Neuron (in vitro differentiated cells): Measurements from ENCODE around the gene GFPT2.

Experiments used
- H2AFZ ChIP-seq: one replicate; pipeline ENCODE4 v1.6.1; 2013; ENCODE audit warnings: low read depth, mild to moderate bottlenecking, inconsistent platforms, low read length, moderate library complexity
- H3K27me3 ChIP-seq: one replicate; pipeline ENCODE4 v1.6.1; 2013; ENCODE audit warnings: low read length; ENCODE audit not compliant: insufficient read depth
- H3K36me3 ChIP-seq: one replicate; pipeline ENCODE4 v1.6.1; 2013; ENCODE audit warnings: low read length; ENCODE audit not compliant: insufficient read depth
- H3K4me1 ChIP-seq: one replicate; pipeline ENCODE4 v1.6.1; 2013; ENCODE audit warnings: low read length; ENCODE audit not compliant: insufficient read depth
- H3K4me3 ChIP-seq: 2 replicates; pipeline ENCODE4 v1.5.1; 2013; ENCODE audit warnings: mild to moderate bottlenecking, low read length, moderate library complexity
- H3K9me3 ChIP-seq: one replicate; pipeline ENCODE4 v1.6.1; 2013; ENCODE audit warnings: low read length

Gene GFPT2

GRCh38 chr5:180341595-180341994 lies 11.5 kb downstream of the GFPT2 start:
- H3K4me3 ChIP-seq = no peak overlapping the region
- H3K9me3 ChIP-seq = no peaks in the 10 kb centered on the region
- no peak overlapping the region for H2AFZ ChIP-seq
- H3K27me3 ChIP-seq = no peaks in the 10 kb centered on the region
- H3K36me3 ChIP-seq = peaks cover 4% of the 10 kb centered on the region
- peaks cover 19% of the 10 kb centered on the region for H3K4me1 ChIP-seq

GRCh38 chr5:180340856-180341255 lies 12.3 kb downstream of the GFPT2 start:
- Histone ChIP-seq H3K27me3 (no peaks in the 10 kb centered on the region), H2AFZ (no peak overlapping the region), H3K9me3 (no peaks in the 10 kb centered on the region), H3K4me1 (peaks cover 19% of the 10 kb centered on the region), H3K4me3 (no peak overlapping the region), H3K36me3 (peaks cover 5% of the 10 kb centered on the region)

GRCh38 chr5:180339583-180340183 lies 13.5 kb downstream of the GFPT2 start:
- H3K27me3 ChIP-seq = no peaks in the 10 kb centered on the region
- peaks cover 15% of the 10 kb centered on the region for H3K36me3 ChIP-seq
- H3K4me1 ChIP-seq = peaks cover 19% of the 10 kb centered on the region
- H3K9me3 ChIP-seq = no peaks in the 10 kb centered on the region
- H3K4me3 ChIP-seq = no peak overlapping the region
- H2AFZ ChIP-seq = no peak overlapping the region

DNA sequence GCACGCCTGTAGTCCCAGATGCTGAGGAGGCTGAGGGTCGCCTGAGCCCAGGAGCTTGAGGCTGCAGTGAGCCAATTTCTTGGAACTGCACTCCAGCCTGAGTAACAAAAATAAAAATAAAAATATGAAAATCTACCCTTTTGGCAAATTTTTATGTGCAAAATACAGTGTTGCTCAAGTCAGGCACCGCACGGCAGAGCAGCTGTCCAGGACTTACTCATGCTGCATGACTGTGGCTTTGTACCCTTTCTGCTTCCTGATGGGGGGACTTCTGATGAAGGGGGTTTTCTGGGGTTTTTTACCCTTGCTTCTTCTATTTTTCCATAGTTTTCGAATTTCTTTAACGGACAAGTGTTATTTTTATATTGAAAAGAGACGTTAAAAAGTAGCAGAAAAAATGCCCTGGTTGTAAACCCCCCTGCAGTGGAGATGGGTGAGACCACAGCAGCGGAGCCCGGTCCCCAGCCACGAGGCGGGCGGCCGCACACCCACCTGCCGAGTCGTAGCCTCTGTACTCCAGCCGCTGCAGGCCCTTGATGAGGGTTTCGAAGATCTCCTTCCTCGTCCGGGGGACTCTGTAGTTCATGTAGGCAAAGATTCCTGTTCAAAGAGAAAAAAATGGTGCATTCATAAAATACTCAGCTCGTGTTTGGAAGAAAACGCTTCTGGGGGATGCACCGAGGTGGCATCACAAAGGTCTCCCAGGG lies 15.0 kb downstream of the GFPT2 start:
- peaks cover 24% of the 10 kb centered on the region for H3K36me3 ChIP-seq
- peaks cover 5% of the 10 kb centered on the region for H3K4me1 ChIP-seq
- peaks cover 4% of the 10 kb centered on the region for H3K9me3 ChIP-seq

DNA sequence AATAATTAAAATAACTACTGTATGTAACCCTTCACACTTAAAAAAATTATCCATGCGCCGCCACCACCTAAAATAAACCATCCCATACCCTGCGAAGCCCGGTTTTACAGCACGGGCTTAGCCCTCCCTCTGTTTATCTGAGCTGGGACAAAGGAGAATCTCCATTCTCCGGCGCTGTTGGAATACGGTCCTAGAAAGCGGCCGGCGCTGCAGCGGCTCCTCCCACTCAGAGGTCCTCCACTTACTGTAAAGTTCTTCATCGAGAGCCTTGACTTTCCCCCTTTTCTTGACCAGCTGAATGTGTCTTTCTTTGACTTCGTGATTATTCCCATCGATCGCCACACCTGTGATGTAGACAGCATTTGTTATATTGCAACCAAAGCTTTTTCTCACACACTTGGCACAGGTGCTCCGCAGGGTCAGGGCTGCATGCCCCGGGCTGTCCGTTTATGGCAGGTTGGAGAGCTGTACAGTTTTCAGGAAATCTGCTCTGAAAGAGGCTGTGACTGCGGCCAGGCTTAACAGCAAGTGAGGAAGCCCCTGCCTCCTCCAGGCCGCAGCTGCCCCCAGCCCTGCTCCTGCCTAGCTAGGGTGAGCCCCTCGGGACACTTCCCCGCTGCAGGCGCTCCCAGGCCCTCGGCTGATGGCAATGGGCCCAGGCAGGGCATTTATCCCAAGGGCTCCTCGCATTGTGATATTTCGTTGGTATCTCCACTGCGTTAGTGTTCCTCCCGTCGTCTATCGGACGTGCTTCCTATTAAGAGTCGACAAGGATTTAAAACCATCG lies 16.7 kb downstream of the GFPT2 start:
- H2AFZ ChIP-seq = no peak overlapping the region
- H3K27me3 ChIP-seq = no peaks in the 10 kb centered on the region
- peaks cover 24% of the 10 kb centered on the region for H3K36me3 ChIP-seq
- H3K4me3 ChIP-seq = no peak overlapping the region
- peaks cover 4% of the 10 kb centered on the region for H3K9me3 ChIP-seq
- no peaks in the 10 kb centered on the region for H3K4me1 ChIP-seq

More for the DNA sequence above, 15.0 kb downstream of the GFPT2 start:
- Histone ChIP-seq H3K4me3 (no peak overlapping the region), H3K27me3 (no peaks in the 10 kb centered on the region), H2AFZ (no peak overlapping the region)

DNA sequence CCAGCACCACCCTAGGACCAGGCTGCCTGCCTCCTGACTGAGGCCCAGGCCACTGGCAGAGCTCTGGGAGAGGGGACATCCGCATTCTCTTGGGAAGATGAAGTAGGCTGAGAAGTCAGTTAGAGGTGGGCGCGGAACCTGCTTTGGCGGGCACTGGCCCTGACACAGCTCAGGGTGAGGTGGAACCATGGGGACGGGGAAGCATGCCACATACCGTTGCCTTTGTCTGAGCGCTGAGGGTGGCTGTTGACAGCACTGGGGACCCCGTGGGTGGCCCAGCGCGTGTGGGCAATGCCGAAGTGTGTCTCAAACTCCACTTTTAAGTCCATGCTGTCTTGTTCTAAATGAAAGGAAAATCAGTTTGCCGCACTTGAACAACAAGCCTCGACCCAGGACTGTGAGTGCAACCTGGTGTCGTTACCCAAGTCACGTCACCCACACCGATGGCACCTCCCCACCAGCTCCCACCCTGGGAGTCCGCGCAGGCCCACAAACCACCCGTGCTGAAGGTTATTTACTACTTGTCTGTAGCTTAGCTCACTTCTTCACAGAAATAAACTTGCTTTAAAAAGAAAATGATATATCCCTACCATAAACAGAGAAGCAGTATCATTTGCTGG lies 17.4 kb downstream of the GFPT2 start:
- Histone ChIP-seq H3K4me3 (no peak overlapping the region), H3K27me3 (no peaks in the 10 kb centered on the region), H3K36me3 (peaks cover 25% of the 10 kb centered on the region)

DNA sequence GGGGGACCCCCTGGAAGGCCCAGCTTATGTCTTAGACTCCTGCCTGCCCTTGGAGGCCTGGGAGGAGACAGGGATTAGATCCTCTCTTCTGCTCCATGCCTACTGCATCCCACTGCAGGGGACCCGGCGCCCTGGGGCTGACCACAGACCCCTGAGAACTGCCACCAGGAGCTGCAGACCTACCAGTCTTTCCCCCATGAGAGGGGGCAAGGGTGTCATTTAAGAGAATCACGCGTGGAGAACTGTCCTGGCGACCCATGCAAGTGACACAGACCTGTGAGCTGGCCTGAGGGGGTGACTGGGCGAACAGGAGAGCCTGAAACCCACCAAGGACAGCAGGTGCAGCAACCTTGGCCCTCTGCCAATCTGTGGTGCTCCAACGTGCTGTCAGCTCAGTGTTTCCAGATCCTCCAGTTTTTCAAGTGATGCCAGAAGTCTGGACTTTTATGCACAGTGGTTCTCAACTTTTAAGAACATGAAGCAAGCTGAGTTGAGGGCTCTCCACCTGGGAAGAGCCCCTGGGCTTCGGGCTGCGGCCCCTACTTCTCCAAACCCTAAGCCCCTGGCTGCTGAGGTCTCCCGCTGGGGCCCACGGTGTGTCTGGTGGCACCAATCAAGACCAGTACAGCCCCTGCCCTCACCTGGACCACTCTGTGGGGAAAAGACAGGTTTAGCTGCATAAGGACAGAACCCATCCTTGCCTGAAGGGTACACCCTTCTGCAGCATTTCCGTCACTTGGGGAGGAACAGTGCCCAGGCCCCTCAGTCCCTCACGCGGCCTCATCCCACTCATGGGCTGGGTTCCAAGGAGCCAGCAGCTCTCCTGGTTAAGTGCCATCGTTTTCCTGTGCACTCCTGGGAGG lies 18.2 kb downstream of the GFPT2 start:
- Histone ChIP-seq H3K27me3 (no peaks in the 10 kb centered on the region), H2AFZ (no peak overlapping the region), H3K4me1 (no peaks in the 10 kb centered on the region), H3K4me3 (no peak overlapping the region), H3K36me3 (peaks cover 26% of the 10 kb centered on the region), H3K9me3 (peaks cover 4% of the 10 kb centered on the region)

More for the DNA sequence above, 17.4 kb downstream of the GFPT2 start:
- H3K9me3 ChIP-seq = peaks cover 4% of the 10 kb centered on the region
- no peak overlapping the region for H2AFZ ChIP-seq
- no peaks in the 10 kb centered on the region for H3K4me1 ChIP-seq

DNA sequence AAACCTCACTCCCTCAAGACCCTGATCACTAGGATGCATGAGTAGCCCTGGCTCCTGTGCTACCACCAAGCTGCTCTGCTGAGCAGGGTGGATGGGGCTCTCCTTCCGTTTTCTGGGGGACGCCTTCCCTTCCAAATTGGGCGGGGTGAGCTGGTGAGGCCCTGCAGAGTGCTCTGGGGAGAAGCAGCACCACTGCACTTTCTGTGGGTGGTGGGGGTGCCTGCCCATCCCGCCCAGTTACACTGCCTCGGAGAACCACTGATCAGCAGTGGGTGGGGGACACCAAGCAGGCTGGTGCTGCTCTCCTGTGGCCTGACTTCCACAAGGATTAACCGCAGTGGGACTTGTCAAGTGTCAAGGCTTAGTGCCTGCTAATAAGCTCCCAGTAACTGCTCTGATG lies 19.0 kb downstream of the GFPT2 start:
- Histone ChIP-seq H3K27me3 (no peaks in the 10 kb centered on the region), H3K9me3 (peaks cover 4% of the 10 kb centered on the region), H3K4me1 (no peaks in the 10 kb centered on the region), H3K36me3 (peaks cover 26% of the 10 kb centered on the region), H3K4me3 (no peak overlapping the region), H2AFZ (no peak overlapping the region)

DNA sequence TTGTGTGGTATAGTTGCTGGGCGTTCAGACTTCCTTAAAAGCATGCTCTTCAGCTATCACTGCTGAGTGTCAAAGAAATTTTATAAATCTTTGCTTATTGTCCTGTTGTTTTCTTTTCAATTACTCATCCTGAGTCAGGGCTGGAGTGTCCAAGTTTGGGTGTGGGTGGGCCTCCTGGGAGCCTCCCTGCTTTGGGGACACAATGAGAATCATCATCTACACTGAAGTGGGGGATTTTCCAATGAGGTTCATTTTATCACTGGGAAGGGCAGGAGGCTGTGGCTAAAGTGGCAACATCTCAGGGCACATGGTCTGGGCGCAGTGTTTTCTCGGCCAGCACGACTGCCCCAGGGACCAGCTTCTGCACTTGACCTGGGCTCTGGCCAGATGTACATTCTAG lies 19.5 kb downstream of the GFPT2 start:
- H3K27me3 ChIP-seq = no peaks in the 10 kb centered on the region
- no peaks in the 10 kb centered on the region for H3K4me1 ChIP-seq
- H3K4me3 ChIP-seq = no peak overlapping the region
- peaks cover 4% of the 10 kb centered on the region for H3K9me3 ChIP-seq
- peaks cover 26% of the 10 kb centered on the region for H3K36me3 ChIP-seq
- no peak overlapping the region for H2AFZ ChIP-seq

GRCh38 chr5:180332861-180333260 lies 20.3 kb downstream of the GFPT2 start:
- Histone ChIP-seq H3K9me3 (peaks cover 4% of the 10 kb centered on the region), H2AFZ (no peak overlapping the region), H3K36me3 (peaks cover 26% of the 10 kb centered on the region), H3K4me1 (no peaks in the 10 kb centered on the region), H3K27me3 (no peaks in the 10 kb centered on the region), H3K4me3 (no peak overlapping the region)

- Histone ChIP-seq H3K27me3 (no peaks in the 10 kb centered on the region), H3K4me3 (no peak overlapping the region), H3K36me3 (peaks cover 22% of the 10 kb centered on the region), H2AFZ (no peak overlapping the region), H3K9me3 (peaks cover 4% of the 10 kb centered on the region), H3K4me1 (no peaks in the 10 kb centered on the region)
Measured at GRCh38 chr5:180332051-180332517, 21.1 kb downstream of the GFPT2 start.

DNA sequence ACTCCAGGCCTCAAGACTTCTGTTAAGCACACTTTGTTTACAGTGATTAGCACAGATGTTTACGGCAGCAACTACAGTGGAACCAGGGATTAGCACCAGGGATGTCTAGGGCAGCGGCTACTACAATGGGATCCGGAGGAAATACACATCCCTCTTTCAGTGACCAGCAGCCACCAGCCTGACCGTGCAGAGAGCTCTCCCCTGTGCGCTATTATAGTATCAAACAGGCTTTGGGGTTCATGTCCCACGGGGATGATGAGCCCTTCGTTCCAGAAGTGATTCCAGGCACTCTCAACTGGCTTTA lies 21.5 kb downstream of the GFPT2 start:
- H3K27me3 ChIP-seq = no peaks in the 10 kb centered on the region
- H3K4me3 ChIP-seq = no peak overlapping the region
- no peaks in the 10 kb centered on the region for H3K4me1 ChIP-seq
- H3K9me3 ChIP-seq = peaks cover 4% of the 10 kb centered on the region
- peaks cover 22% of the 10 kb centered on the region for H3K36me3 ChIP-seq
- H2AFZ ChIP-seq = no peak overlapping the region
